HFFc6 (cell line): ENCODE measurements around the gene EGR1. TPM values are rescaled to one million over a fixed set of nuclear protein-coding genes. Genes with fewer than 3 reads are reported as not detected.

Experiments used
- DNase-seq: peaks from one replicate; pipeline ENCODE4 v3.0.0-alpha.2; 2018
- H3K27ac Mint-ChIP-seq: 2 replicates; pipeline ENCODE4 v1.8.0; 2020; ENCODE audit warnings: mild to moderate bottlenecking, mixed read lengths
- H3K27me3 Mint-ChIP-seq: 2 replicates; pipeline ENCODE4 v1.8.0; 2021; ENCODE audit warnings: mild to moderate bottlenecking, moderate library complexity, mixed read lengths; ENCODE audit not compliant: insufficient read depth
- H3K36me3 Mint-ChIP-seq: 2 replicates; pipeline ENCODE4 v1.8.0; 2021; ENCODE audit warnings: low read depth, mixed read lengths
- H3K4me1 Mint-ChIP-seq: 2 replicates; pipeline ENCODE4 v1.8.0; 2020; ENCODE audit warnings: low read depth, mixed read lengths
- H3K4me3 Mint-ChIP-seq: 2 replicates; pipeline ENCODE4 v1.8.0; 2020; ENCODE audit warnings: mild to moderate bottlenecking, moderate library complexity, mixed read lengths
- H3K9me3 Mint-ChIP-seq: 2 replicates; pipeline ENCODE4 v1.8.0; 2020; ENCODE audit warnings: mild to moderate bottlenecking, mixed read lengths
- CTCF ChIP-seq: fragments of 200-600 bp; sonication (generic); IDR thresholded peaks from 2 replicates; pipeline ENCODE4 v1.5.0; 2021; ENCODE audit warnings: antibody characterized with exemption, mild to moderate bottlenecking
- total RNA-seq, 6 experiments: library from RNA; stranded (reverse); fragmentation: NEBNext Ultra II Directional; extraction: Animal tissue kit (Norgen Biotek cat#: 25700); gene quantifications; 2 replicates in 1 of 6; 3 replicates in 5 of 6; pipeline ENCODE4 v1.2.3, GENCODE V29; 2021

EGR1 gene
- total RNA-seq, 6 experiments from 2014 or later: 58.3 to 156 (median 135) TPM

DNA sequence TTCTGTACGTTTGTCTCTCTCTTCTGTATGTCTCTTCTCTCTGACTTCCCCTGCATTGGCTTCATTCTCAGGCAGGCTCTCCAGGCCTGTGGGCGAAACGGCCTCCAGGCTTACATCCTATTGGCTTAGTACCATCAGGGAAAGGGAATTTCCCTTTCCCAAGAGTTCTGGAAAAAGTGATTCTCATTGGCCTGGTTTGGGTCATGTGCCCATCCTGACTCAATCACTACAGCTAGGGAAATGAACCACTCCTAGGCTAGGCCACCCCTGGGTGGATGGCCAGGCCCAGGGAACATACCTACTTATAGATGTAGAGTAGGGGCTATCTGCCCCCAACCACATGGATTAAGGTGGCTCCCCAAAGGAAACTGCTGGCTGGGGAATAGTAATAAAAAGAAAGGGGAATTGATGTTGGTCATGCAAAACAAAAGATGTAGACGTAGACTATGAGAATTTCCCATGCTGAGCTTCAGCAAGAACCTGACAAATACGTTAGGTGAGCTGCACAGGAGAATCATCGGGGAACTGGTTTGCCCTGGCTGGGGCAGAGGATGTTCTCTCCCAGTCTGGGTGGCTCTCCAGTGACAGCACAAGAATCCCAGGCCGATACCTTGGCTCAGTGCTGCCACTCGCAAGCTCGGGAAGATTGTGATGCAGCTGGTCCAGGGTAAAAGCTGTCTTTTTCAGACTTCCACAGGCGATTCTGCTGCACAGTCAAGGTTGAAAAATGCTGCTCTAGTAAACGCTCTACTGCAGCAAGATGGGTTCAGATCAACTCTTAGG, 3.7 kb upstream of the EGR1 start:
- Mint-ChIP-seq H3K27ac (peak overlapping the region; percentile 58), H3K27me3 (peaks cover 14% of the 10 kb centered on the region), H3K4me1 (peaks cover 18% of the 10 kb centered on the region), H3K9me3 (peaks cover 10% of the 10 kb centered on the region), H3K4me3 (no peak overlapping the region), H3K36me3 (peaks cover 2% of the 10 kb centered on the region)
- DNase-seq: peak; percentile 71
- TF ChIP-seq CTCF: no peak

- Mint-ChIP-seq H3K4me3 (peak overlapping the region; percentile 89), H3K4me1 (peaks cover 38% of the 10 kb centered on the region), H3K27ac (peak overlapping the region; percentile 97), H3K27me3 (peaks cover 34% of the 10 kb centered on the region), H3K9me3 (peaks cover 30% of the 10 kb centered on the region), H3K36me3 (peaks cover 22% of the 10 kb centered on the region)
- no peak for TF ChIP-seq CTCF
- DNase-seq: no peak
Measured at GRCh38 chr5:138463419-138464007, 1.8 kb upstream of the EGR1 start.

DNA sequence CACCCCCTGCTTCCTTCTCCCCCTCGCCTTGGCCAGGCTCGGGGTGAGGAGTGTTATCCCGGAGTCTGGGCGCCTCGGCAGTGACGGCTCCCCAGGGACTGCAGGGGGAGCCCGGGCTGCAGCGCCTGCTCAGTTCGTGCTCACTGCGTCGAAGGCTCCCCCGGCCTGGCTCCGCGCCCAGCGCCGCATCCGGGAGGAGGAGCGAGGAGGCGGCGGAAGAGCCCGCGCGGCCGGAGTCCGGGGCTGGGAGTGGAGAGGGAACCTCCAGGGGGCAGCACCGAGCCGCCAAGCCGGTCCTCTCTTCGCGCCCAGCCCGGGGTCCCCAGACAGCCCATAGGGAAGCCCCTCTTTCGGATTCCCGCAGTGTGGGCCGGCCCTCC, 1.3 kb upstream of the EGR1 start:
- H3K27me3 Mint-ChIP-seq: peaks cover 38% of the 10 kb centered on the region
- H3K4me3 Mint-ChIP-seq: peak overlapping the region; percentile 89
- H3K36me3 Mint-ChIP-seq: peaks cover 26% of the 10 kb centered on the region
- H3K4me1 Mint-ChIP-seq: peaks cover 42% of the 10 kb centered on the region
- peak overlapping the region; percentile 97 for H3K27ac Mint-ChIP-seq
- DNase-seq: peak; percentile 94
- H3K9me3 Mint-ChIP-seq: peaks cover 34% of the 10 kb centered on the region
- peak; percentile 97 for TF ChIP-seq CTCF

DNA sequence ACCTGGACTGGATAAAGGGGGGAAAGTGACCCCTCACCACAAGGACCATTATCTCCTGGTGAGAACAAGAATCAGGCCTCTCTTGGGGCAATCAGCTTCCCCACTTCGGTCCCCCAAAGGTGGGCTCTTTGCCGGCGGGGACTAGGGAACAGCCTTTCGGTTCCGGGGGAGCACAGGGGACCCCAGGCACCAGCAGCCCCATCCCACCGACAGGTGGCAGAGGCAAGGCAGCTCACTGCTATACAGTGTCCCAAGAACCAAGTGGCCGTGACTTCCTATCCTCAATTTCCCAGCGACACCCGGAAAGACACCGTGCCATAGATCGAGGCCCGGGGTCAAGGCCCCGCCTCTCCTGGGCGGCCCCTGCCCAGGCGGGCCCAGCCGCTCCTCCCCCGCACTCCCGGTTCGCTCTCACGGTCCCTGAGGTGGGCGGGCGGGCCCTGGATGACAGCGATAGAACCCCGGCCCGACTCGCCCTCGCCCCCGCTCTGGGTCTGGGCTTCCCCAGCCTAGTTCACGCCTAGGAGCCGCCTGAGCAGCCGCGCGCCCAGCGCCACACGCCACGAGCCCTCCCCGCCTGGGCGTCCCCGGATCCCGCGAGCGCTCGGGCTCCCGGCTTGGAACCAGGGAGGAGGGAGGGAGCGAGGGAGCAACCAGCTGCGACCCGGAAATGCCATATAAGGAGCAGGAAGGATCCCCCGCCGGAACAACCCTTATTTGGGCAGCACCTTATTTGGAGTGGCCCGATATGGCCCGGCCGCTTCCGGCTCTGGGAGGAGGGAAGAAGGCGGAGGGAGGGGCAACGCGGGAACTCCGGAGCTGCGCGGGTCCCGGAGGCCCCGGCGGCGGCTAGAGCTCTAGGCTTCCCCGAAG, 655 bp upstream of the EGR1 start:
- Mint-ChIP-seq H3K27ac (peak overlapping the region; percentile 97), H3K27me3 (peaks cover 45% of the 10 kb centered on the region), H3K9me3 (peaks cover 39% of the 10 kb centered on the region), H3K4me3 (peak overlapping the region; percentile 89), H3K4me1 (peaks cover 42% of the 10 kb centered on the region), H3K36me3 (peaks cover 26% of the 10 kb centered on the region)
- DNase-seq: peak; percentile 99
- TF ChIP-seq CTCF: peak; percentile 79

- peak; percentile 50 for DNase-seq
- Mint-ChIP-seq H3K27me3 (peaks cover 62% of the 10 kb centered on the region), H3K4me3 (peak overlapping the region; percentile 89), H3K4me1 (peaks cover 41% of the 10 kb centered on the region), H3K9me3 (peaks cover 55% of the 10 kb centered on the region), H3K36me3 (peaks cover 26% of the 10 kb centered on the region), H3K27ac (peak overlapping the region; percentile 97)
- no peak for TF ChIP-seq CTCF
Measured at GRCh38 chr5:138466125-138466899, 1.0 kb downstream of the EGR1 start.
